Stimulated activated CD8-positive, alpha-beta memory T cell treated with anti-CD3 and anti-CD28 coated beads, Interleukin-7, amount 100 ng/mL, for 1 hour (primary cell): ENCODE data around the gene ZNF22.

ENCODE experiments used
- DNase-seq, 2 donors: peaks; one replicate each; pipeline ENCODE4 v3.0.0-alpha.2; 2020; ENCODE audit warnings: low read depth in 2 of 2

Gene ZNF22

GRCh38 chr10:44977287-44978212 lies 23.2 kb upstream of the ZNF22 start:
- no peak for DNase-seq

GRCh38 chr10:44978213-44978569 lies 22.5 kb upstream of the ZNF22 start:
- no peak for DNase-seq

GRCh38 chr10:44978570-44979280 lies 22.0 kb upstream of the ZNF22 start, which contains the start of gene DEPP1:
DEPP1 (minus strand) TSS chr10:44978809; CDS start chr10:44978030, 779 bp downstream.
- DNase-seq, result no peak

GRCh38 chr10:44979281-44980191 lies 21.2 kb upstream of the ZNF22 start:
- no peak for DNase-seq

- no peak for DNase-seq
Observed at GRCh38 chr10:44980309-44981171, 20.2 kb upstream of the ZNF22 start.

- no peak for DNase-seq
Observed at GRCh38 chr10:44981172-44982113, 19.3 kb upstream of the ZNF22 start.

GRCh38 chr10:44982114-44982460 lies 18.6 kb upstream of the ZNF22 start:
- no peak for DNase-seq

- no peak for DNase-seq
Observed at GRCh38 chr10:44982496-44982895, 18.2 kb upstream of the ZNF22 start.

GRCh38 chr10:44983066-44983894 lies 17.4 kb upstream of the ZNF22 start:
- DNase-seq, result no peak

- no peak for DNase-seq
Observed at GRCh38 chr10:44983895-44984278, 16.8 kb upstream of the ZNF22 start.

GRCh38 chr10:44984671-44985101 lies 16.0 kb upstream of the ZNF22 start:
- no peak for DNase-seq

- no peak for DNase-seq
Observed at GRCh38 chr10:44985175-44985681, 15.5 kb upstream of the ZNF22 start.

GRCh38 chr10:44986179-44986578 lies 14.5 kb upstream of the ZNF22 start:
- no peak for DNase-seq

- DNase-seq, result no peak
Observed at GRCh38 chr10:44986670-44987069, 14.1 kb upstream of the ZNF22 start.

- DNase-seq, result no peak
Observed at GRCh38 chr10:44988957-44989585, 11.7 kb upstream of the ZNF22 start.

GRCh38 chr10:44989597-44990301 lies 11.0 kb upstream of the ZNF22 start:
- no peak for DNase-seq

- no peak for DNase-seq
Observed at GRCh38 chr10:44990302-44990655, 10.4 kb upstream of the ZNF22 start.

GRCh38 chr10:44990965-44991364 lies 9.8 kb upstream of the ZNF22 start:
- DNase-seq, result no peak
